ENCODE results near the gene GRAP2.
A peak's percentile ranks its signal among the peaks of the same experiment; 100 is the strongest.
"Not testable (repeated sequence)": the region's sequence is repeated elsewhere in the genome, so short reads cannot be mapped to it uniquely, and the experiment has no call there.

GRAP2 gene

DNA sequence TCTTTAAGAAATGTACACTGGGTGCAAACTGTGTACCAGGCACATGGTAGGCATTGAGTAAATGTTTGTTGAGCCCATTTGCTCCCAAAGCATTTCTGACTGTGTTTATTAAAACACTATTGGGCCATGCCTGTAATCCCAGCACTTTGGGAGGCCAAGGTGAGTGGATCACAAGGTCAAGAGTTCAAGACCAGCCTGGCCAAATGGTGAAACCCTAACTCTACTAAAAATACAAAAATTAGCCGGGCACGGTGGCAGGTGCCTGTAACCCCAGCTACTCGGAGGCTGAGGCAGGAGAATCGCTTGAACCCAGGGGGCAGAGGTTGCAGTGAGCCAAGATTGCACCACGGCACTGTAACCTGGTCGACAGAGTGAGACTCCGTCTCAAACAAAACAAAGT lies 92.0 kb downstream of the GRAP2 start:
- DNase-seq (ENCODE audit: low read depth, low spot score): not testable (repeated sequence)

DNA sequence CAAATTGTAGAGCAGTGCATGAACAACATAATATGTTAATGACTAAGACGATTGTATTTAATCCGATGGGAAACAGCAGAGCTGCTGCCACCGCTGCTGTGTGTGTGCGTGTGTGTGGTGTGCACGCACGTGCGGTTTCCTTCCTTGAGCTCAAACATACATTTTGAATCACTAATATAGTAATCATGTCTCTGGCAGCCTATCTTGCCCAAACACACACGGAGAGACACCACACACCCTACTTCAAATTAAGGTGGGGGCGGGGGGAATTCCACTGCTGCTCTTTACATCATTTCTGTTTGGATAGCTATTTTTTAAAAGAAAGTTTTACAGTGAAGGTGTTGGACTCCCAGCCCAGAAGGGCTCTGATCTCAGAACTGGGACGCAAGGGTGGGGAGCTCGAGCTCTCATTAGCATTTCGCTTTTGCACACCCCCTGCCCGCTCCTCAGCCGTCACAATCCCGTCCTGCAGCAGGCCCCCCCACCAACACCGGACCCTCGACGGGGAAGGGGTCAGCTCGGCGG lies 93.2 kb downstream of the GRAP2 start:
- DNase-seq (ENCODE audit: low read depth, low spot score): peak; percentile 51

DNA sequence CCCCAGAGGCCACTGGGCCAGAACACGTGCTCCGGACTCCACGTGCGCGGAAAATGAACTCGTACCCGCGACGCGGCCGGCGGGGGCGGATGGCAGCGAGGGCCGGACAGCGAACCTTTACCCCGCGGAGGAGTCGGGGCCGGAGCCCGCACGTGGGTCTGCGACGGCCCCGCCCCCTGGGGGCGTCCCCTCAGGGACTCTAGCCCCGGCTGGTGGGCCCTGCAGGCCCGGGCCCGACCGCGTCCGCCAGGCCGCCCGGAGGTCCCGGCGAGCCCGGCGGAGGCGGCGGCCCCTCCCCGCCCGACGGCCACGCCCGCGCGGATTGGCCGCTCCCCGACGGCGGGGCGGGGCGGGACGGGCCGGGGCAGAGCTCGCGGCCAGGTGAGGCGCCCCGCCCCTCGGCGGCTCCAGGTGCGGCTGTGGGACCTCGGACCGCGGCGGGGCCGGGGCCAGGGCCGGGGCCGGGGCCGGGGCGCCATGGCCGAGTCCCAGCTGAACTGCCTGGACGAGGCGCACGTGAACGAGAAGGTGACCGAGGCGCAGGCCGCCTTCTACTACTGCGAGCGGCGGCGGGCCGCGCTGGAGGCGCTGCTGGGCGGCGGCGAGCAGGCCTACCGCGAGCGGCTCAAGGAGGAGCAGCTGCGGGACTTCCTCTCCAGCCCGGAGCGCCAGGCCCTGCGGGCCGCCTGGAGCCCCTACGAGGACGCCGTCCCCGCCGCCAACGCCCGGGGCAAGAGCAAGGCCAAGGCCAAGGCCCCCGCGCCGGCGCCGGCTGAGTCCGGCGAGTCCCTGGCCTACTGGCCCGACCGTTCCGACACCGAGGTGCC lies 93.9 kb downstream of the GRAP2 start, which contains the start of gene FAM83F:
Gene FAM83F, plus strand, starts transcription at position 389 of the 827 bp plus-strand sequence. Its CDS starts 89 bp downstream, at position 478.
- DNase-seq (ENCODE audit: low read depth, low spot score): peak; percentile 19

DNA sequence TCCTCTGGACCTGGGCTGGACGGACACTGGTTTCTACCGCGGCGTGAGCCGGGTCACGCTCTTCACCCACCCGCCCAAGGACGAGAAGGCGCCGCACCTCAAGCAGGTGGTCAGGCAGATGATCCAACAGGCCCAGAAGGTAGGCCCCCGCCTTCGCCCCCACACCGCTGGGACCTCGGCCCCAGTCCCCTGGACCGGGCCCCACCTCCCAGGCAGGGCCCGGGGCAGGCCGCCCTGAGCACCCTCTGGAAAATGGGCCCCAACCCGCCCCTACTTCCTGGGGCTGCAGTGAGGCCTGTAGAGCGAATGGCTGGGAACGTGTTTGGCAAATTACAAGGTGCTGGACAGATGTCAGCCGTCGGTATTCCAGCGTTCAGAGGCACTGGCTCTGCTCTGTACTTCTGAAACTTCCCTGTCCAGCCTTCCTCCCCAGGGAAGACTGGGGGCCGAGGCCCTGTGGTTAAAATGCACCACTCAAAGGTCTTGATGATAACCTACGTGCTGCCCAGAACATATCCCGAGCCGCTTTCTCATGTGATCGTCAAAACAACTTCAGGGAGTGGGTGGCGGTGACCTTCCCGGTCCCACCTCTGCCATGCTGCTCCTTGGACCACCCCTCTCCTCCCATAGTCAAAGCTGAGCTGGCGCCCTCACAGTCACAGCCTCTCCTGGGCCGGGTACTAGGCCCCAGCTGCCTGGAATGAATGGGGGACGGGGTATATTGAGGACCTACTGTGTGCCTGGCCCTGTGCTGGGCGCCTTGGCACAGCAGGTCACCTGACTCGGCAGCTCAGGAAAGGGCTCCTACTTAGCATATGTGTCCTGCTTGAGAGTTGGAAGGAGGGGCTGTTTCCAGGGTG lies 94.7 kb downstream of the GRAP2 start:
- DNase-seq (ENCODE audit: low read depth, low spot score): no peak

DNA sequence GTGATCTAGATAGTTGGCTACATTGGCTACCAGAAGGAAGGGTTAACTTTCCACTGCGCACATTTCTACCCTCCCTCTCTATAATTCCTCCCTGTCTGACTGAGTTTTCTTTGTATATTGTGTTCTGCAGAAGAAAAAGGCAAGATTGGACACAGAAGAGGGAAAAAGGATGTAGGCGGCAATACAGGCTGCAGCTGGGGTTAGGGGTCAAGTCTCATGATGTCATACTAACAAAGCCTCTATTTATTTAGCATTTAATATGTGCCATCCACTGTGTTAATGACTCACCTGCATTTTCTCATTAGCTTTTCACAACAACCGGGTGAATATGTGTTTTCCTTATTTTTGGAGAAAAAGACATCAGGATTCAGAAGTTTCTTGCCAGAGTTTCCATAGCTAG lies 95.8 kb downstream of the GRAP2 start:
- no peak for DNase-seq (ENCODE audit: low read depth, low spot score)

DNA sequence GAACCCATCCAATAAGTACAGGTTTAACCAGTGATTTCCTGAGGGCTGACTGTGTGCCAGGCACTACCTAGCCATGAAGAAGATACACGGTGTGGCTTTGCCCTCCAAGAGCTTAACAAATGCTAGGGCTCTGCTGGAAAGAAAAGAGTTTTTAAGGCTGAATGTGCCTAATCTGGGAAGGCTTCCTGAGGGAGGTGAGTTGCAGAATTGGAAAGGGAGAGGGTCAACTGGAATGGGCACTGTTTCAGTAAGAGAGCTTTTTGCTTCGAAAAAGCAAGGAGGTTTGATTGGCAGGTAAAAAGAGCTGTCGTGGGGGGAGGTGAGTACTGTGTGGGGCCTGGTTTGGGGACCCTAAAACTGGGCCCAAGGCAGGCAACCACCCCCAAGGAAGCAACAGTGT lies 96.5 kb downstream of the GRAP2 start:
- DNase-seq (ENCODE audit: low read depth, low spot score): no peak

DNA sequence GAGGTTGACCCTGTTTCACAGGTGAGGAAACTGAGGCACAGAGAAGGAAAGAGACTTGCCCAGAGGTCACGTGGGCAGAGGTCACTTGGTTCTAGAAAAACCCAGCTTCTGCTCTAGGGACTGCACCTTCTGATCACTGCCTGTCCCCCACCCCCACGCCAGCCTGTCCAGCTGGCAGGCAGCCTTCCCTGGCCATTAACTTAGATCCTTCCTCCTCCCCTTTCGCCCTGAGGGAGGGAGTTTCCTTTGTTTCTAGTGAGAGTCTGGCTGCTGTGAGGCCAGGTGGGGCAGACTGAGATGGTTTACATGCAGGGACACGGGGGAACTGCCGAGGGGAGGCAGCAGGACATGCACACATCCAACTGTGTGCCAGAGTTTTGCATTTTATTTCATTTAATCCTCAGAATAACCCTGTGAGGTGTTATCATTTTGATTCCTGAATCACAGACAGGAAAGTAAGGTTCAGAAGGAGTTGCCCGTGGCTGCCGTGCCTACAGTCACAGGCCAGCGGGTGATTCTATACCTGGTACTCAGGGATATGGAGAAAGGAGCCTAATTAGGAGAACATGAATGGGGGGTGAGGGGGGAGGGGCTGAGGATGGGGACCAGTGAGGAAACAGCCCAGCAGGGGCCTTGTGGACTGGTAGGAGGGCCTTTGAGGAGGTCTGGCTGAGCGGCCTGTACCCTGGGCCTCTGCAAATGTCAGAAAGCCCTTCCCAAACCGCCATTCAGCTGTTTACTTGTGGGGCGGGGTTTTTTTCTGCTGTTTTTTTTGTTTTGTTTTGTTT lies 97.2 kb downstream of the GRAP2 start:
- DNase-seq (ENCODE audit: low read depth, low spot score): no peak

DNA sequence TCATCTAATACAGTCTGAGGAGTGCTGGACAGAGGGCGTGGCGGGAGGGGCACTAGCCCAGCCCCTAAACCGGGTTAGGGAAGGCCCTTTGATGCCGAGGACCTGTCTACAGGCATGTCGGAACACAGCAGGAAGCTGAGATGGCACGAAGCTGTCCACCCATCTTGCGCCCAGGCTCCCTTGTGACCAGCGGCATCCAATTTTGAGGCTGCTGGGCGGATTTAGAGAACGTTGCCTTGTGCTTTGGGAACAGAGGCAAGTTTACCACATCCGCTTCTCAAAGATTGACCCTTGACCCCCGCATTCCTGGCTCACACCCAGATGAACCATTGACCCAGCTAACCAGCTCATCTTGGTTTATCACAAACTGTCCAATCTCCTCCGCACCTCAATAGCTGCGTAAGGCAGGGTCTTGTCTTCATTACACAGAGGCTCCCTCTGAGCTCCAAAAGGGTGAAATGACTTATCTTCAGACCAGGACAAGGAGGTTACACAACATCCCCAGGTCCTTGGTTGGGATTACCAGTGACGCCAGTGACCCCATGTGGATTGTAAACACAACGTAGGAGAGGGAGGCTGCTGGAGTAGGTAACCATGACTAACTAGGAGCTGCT lies 98.4 kb downstream of the GRAP2 start:
- no peak for DNase-seq (ENCODE audit: low read depth, low spot score)

DNA sequence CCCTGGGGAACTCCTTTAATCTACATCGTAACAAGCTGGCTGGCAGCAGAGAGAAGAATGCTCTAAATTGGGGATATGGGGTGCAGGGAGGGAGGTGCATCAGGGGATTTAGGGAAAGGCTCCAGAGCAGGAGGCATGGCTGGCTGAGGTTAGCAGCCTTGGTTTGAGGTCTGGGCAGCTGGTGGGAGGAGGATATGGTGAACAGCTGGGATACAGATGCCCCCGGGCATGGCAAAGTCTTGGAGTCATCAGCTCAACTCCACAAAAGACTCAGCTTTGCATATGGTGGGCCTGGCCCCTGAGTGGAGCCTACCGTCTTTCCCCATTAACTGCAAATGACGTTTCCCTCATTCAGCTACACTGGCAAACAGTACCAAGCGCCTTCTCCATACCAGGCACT lies 99.3 kb downstream of the GRAP2 start:
- no peak for DNase-seq (ENCODE audit: low read depth, low spot score)

DNA sequence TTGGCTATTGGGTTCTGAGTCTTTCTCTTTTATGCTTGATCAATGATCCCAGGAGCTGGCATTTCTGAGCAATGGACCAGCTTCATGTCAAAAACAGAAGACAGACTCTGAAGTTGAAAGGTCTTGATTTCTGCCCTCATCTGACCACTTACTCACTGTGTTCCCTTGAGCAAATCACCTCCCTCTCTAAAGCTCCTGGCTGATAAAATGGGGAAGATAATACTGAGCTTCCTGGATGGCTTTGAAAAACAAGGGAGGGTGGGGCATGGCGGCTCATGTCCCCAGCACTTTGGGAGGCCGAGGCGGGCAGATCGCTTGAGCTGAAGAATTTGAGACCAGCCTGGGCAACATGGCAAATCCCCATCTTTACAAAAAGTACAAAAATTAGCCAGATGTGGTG lies 100.2 kb downstream of the GRAP2 start:
- no peak for DNase-seq (ENCODE audit: low read depth, low spot score)

DNA sequence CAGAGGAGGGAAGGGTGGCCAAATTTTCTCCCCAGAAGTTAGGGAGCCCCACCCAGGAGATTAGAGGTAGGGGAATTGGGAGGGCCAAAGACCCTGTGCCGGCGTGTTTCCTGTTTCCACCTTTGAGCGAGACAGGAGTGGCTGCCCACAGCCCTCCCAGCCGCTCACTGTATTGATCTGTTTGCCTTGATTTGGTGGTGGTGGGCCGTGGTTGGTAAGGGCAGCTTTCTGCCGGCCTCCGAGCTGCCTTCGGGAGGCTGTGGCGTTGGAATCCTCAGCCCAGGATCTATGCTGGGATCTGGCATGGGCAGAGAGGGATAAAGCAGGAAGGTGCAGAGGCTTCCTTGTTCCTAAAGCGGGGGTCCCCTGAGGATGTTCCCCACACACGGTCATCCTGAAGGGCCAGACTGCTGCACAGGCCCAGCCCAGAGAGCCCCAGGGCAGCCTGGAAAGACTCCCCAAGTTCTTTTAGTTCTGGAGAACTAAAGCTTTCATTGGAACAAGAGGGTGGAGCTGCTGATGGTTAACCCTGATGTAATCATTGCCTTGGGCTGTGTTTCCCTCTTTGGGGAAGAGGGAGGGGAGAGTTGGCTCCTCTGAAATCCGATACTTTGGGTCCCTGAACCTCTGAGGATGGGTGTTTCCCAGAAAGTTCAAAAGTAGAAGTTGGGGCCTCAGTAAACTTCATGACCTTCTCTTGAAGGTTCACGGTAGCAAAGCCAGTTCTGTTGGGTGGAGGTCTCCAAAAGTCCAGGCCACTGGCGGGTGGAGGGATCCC lies 101.1 kb downstream of the GRAP2 start:
- no peak for DNase-seq (ENCODE audit: low read depth, low spot score)

DNA sequence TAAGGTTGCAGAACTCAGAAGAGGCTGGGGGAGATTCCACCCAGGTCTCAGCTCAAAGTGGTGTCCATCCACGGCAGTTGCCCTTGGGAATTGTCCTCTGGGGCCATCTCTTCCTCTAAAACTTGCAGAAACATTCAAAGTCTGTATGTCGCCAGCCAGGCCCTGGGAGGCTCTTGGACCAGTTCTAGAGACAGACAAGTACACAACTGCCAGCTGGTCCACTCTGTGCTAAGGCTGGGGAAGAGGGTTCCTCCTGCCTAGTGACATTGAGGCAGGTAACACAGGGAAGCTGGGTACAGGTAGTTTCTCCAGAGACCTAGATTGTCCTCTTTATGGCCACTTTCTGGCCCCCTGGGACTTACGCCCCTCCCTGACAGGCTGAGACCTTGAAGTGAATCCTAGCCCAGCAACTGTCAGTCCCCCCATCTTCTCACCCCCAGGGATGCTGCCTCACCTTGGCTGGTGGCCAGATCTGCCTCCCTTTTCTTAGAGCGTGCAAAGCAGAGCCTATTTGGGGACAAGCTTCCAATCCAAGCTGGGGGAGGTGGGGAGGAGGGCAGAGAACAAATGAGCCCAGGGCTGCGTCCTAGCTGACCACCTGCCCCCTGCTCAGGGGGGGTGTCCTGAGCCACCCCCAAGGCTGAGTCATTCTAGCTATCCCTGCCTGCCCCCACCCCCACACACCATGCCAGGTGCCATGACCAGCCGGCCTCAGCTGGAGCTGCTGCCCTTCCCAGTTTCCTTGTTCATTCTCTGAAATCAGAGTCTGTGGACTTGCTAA lies 102.2 kb downstream of the GRAP2 start:
- no peak for DNase-seq (ENCODE audit: low read depth, low spot score)

DNA sequence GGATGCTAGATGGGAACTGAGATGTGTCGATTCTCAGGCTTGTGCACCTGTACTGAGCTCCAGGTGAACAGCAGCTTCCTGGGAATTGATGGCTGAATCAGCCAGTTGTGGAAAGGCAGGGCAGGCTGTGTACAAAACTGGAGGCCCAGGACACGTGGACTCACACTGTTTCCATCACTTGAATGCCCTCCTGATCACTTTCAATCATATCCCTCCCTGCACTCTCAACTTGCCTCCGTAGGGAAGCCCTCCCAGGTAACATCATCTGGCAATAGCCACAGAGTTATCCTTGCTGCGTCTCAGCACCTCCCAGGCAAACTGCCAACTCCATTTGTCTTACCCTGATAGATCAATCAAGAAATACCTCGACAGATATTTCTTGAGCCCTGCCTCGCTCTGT lies 104.0 kb downstream of the GRAP2 start:
- DNase-seq (ENCODE audit: low read depth, low spot score): no peak

DNA sequence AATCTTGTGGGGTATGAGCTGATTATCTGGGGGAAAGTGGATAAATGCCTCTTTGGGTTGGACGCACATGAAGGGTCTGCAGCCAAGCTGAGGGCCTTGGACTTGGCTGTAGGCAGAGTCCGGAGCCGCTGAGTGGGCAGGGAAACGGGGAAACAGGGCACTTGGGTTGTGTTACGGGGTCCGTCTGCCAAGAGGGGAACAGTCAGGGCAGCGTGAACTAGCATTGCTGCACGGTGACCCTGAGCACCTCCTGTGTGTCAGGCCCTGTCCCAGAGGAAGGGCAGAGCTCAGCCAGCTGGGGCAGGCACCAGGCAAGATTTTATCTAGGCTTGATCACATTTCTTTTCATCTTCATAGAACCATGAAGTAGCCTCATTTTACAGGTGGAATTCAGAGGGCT lies 105.8 kb downstream of the GRAP2 start:
- DNase-seq (ENCODE audit: low read depth, low spot score): no peak

DNA sequence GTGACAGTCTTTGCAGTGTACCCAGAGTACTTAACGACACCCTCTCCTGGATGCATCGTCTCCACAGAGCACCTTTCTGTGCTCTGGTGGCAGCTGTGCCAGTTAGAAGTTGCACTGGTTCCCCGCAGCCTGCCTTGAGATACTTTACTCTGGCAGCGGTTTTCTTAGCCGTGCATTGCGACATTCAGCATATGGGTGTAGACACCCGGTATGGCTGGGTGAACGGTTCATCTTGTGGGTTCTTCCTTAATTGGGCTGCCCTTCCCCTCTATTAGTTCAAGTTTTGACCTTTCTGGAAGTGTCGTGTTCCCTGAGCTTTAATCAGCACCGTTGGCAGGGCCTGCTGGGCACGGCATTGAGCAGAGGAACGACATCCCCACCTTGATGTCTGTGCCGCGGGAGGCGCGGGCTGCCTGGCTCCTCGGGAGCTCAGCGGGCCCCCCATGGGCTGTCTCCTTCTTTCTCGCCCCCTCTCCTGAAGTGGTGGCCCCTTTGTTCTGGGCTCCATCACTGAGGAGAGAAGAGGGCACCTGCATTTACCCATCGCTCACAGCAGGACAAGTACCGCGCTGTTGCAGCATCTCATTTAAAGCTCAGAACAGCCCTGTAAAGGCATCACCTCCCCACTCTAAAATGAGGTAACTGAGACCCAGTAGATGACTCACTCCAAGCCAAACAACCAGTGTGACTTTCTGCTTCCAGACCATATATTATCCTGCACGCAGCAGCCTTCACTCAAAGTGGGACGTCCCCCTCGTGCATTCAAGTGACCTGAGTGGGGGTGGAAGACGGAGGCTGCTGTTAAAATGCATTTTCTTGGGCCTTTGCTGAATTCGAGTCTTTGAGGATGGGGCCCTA lies 107.2 kb downstream of the GRAP2 start:
- no peak for DNase-seq (ENCODE audit: low read depth, low spot score)

DNA sequence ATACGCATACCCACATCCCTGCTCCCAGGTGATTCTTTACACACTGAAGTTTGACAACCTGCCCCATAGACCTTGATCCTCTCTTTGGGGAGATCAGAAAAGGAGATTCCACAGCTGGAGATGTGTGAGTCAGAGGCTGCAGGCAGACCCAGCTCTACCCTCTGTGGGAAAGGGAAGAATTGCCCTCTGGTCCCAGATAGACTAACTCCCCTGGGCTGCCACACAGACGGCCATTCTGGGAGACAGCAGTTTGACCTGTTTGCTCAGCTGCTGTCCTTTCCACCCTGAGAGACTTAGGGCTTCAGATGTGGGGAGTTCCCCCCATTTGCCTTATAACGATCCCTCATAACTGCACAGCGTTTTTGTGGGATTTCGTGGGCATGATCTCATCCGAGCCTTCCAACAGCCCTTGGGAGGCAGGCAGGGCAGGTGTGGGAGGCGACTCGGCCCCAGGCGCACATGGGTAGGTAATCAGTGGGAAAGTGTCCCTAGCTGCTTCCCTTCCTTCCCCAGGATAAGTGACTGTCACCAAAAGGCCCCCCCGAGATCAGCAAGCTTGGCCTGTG lies 107.9 kb downstream of the GRAP2 start:
- no peak for DNase-seq (ENCODE audit: low read depth, low spot score)

DNA sequence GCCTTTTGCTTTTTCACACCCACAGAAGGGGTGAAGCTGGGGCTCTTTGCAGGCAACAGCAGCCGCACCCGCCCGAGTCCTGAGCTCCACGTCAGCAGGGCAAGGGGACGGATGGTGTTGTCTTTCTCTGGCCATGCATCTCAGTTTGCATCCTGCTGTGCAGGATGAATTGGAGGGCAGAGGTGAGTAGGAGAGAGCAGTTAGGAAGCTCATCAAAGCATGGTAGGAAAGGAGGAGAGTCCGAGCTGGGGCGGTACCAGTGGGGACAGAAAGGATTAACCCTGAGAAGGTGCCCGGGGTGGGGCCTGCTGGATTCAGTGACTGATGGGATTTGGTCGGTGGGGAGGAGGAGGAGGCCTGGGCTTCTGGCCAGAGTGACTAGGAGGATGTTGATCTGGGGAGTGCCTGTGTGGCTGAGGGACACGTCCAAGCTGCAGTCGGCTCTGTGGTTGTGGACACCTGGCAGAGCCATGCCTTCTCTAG lies 108.4 kb downstream of the GRAP2 start:
- no peak for DNase-seq (ENCODE audit: low read depth, low spot score)

DNA sequence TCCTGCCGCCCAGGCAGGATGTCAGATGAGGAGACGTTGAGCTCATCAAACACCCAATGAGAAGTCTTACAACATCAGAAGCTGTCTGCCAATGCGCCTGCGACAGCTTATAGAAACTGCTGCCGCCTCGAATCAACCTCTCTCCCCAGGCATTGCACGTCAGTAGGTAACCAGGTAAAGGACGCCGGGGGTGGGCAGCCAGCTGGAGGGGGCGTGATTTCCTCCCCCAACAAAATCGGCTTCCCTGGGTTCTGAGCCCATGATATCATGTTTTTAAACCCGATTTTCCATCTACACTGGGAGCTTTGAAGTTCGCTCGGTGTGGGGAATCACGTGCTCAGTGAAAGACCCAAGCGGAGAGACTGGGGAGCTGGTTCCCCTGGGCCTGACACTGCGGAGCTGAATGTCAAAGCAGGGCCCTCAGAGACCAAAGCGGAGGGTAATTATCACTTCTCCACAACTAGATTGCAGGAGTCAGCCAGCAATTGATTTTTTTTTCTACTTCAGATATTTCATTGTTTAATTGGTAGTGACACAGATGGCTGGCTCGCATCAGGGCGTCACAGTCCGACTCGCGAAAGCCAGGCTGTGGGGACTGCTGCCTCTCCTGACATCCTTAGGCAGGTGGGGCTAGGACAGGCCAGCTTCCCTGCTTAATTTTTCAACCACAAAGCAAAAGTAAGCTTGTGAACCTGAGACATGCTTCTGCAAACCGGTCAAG lies 109.2 kb downstream of the GRAP2 start:
- no peak for DNase-seq (ENCODE audit: low read depth, low spot score)

All from activated naive CD8-positive, alpha-beta T cell treated with anti-CD3 and anti-CD28 coated beads, Interleukin-2, amount 50 U/mL, for 16 hours (primary cell).